ENCODE data around the gene ENKUR. TPM values are rescaled to one million over a fixed set of nuclear protein-coding genes. Genes with fewer than 3 reads are reported as not detected.
"Not testable (repeated sequence)": the region's sequence is repeated elsewhere in the genome, so short reads cannot be mapped to it uniquely, and the experiment has no call there.

The ENKUR gene
- total RNA-seq, 1 donor from 2014 or later, result 4.6 TPM

DNA sequence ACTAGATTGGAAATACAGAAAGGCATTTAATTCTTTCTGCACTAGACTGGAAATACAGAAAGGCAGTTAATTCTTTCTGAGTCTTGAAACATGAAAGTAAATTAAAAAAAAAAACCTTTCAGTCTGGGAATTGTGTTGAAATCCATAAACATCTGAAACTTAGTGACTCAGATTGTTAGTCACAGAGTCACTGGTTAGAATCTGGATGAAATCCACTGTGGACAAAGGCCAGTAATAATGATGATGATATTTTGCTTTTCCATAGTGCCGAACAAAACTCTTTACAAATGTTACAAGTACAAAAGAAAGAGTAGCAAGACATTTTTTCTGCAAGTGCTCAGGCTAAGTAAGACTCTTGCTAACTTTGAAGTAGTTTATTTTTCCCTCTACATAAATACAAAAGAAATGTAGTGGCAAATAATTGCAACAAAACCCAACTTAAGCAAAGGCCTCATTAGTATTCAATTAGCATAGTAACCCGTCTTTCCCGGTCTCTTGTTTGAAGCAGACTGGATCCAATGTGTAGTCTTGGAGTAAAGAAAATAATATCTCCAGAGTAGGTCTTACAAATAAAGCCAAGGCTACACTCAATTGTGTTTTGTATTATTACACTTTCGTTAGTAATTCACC lies 57.8 kb downstream of the ENKUR start:
- no peak overlapping the region for H3K4me3 ChIP-seq (ENCODE audit: low read depth, low read length)
- TF ChIP-seq, protein P1, sequence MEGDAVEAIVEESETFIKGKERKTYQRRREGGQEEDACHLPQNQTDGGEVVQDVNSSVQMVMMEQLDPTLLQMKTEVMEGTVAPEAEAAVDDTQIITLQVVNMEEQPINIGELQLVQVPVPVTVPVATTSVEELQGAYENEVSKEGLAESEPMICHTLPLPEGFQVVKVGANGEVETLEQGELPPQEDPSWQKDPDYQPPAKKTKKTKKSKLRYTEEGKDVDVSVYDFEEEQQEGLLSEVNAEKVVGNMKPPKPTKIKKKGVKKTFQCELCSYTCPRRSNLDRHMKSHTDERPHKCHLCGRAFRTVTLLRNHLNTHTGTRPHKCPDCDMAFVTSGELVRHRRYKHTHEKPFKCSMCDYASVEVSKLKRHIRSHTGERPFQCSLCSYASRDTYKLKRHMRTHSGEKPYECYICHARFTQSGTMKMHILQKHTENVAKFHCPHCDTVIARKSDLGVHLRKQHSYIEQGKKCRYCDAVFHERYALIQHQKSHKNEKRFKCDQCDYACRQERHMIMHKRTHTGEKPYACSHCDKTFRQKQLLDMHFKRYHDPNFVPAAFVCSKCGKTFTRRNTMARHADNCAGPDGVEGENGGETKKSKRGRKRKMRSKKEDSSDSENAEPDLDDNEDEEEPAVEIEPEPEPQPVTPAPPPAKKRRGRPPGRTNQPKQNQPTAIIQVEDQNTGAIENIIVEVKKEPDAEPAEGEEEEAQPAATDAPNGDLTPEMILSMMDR (IDR thresholded peaks at IDR 0.05; ENCODE audit: insufficient read depth, low read length, poor library complexity, severe bottlenecking), result no peak
- DNase-seq (ENCODE audit: low read depth), result no peak
- no peaks in the 10 kb centered on the region for H3K27me3 ChIP-seq (ENCODE audit: control insufficient read depth, insufficient read depth, low read length)
- H3K36me3 ChIP-seq (ENCODE audit: control insufficient read depth, insufficient read depth, low read length), result no peaks in the 10 kb centered on the region

DNA sequence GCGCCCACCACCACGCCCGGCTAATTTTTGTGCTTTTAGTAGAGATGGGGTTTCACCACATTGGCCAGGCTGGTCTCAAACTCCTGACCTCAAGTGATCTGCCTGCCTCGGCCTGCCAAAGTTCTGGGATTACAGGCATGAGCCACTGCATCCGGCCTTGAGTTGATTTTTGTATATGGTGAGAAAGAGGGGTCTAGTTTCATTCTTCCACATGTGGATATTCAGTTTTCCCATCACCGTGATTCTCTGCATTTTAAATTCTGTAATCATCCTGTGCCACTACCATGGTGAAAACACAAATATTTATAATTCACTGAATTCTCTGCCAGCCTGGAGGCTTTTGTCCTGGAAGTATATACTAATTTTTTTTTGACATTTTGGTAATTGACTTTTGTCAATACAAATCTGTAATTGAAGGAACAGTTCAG lies 58.3 kb downstream of the ENKUR start:
- not testable (repeated sequence) for H3K36me3 ChIP-seq (ENCODE audit: control insufficient read depth, insufficient read depth, low read length); DNase-seq (ENCODE audit: low read depth); H3K4me3 ChIP-seq (ENCODE audit: low read depth, low read length); H3K27me3 ChIP-seq (ENCODE audit: control insufficient read depth, insufficient read depth, low read length)

DNA sequence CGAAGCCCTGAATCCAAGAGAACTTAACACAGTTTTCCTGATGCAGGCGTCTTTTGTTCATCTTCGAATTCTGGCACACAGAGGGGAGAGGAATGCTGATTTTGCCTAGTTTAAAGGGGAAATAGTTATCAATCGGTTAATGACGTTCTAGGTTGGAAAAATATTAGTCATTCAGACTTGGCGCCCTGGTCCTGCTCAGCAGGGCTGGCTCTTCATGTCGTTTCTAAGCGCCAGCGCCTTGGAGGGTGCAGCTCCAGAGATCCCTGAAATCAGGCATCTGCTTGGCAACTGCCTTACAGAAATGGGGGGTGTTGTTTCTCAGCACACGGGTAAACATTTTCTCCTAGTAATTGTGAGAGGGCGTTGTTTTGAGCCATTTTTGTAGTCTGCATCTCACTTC lies 62.3 kb downstream of the ENKUR start:
- no peak overlapping the region for H3K4me3 ChIP-seq (ENCODE audit: low read depth, low read length)
- DNase-seq (ENCODE audit: low read depth), result no peak
- TF ChIP-seq, protein P1 (IDR thresholded peaks at IDR 0.05; ENCODE audit: insufficient read depth, low read length, poor library complexity, severe bottlenecking), result no peak
- H3K36me3 ChIP-seq (ENCODE audit: control insufficient read depth, insufficient read depth, low read length), result no peaks in the 10 kb centered on the region
- H3K27me3 ChIP-seq (ENCODE audit: control insufficient read depth, insufficient read depth, low read length), result no peaks in the 10 kb centered on the region

DNA sequence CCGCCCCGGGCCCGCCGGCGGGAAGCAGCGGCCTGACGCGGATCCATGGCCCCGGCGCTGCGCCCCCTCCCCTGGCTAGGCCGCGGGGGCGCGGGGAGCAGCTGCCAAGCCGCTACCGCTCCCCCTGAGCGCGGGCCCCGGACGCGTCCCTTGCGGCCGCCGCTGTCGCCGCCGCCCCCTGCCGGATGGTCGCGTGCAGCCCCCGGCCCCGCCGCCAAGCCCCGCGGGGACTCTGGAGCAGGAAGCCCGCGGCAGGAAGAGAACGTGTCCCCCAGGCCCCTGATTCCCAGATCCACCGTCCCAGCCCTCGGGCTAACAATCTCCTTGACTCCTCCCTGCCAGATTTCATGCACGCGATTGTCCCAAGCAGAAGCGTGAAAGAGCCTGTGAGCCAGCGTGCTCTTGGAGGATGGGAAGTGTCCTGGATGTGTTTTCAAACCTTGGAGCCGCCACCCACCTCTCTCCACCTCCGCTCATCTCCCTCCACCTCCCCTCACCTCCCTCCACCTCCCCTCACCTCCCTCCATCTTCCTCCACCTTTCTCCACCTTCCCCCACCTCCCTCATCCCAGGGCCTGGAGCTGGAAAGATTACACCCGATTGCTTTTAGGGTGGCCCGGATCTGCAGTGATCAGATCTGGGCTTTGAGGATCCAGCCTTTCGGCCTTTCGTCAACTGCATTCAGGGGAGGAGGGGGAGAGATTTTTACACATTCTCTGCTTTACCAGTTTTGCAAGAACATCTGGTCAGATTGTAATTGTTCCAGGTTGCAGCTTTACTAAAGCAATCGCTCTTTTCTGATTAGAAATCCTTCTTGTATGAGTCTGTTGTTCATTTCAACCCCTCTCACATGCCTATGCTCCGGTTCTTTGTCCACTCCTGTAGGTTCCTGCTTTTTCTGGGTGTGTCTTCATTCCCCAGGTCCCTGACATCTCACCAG lies 63.0 kb downstream of the ENKUR start:
- H3K36me3 ChIP-seq (ENCODE audit: control insufficient read depth, insufficient read depth, low read length), result no peaks in the 10 kb centered on the region
- TF ChIP-seq, protein P1 (IDR thresholded peaks at IDR 0.05; ENCODE audit: insufficient read depth, low read length, poor library complexity, severe bottlenecking), result peak; percentile 15
- H3K27me3 ChIP-seq (ENCODE audit: control insufficient read depth, insufficient read depth, low read length), result no peaks in the 10 kb centered on the region
- DNase-seq (ENCODE audit: low read depth), result no peak
- peak overlapping the region; percentile 58 for H3K4me3 ChIP-seq (ENCODE audit: low read depth, low read length)

DNA sequence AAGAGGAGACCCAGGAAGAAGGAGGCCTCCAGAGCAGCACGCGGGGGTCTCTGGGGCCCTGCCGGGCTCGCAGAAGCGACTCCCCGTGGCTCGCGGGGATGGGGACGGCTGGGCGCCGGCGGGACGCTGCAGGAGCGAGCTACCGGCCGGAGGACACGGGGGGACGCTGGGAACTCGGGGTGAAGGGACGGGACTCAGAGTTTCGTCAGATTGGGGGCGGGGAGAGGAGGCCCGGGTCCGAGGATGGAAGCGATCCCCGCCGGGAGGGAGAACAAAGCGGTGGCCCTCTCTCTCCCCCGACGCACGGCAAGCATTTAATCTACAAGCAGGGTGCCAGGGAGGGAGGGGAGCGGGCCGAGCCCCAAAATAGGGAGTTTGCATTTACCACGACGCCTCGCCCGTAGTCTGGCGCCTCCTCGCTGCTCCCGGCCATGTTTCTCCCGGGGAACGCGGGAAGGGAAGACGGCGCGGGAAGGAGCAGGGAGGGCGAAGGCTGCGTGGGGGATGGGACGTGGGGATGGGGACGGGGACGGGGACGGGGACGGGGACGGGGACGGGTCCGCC lies 63.7 kb downstream of the ENKUR start, which contains the start of gene PRTFDC1:
PRTFDC1 (minus strand) TSS at position 464 of the 564 bp plus-strand sequence; CDS start at position 433, 31 bp downstream.
- no peak for DNase-seq (ENCODE audit: low read depth)
- Histone ChIP-seq H3K27me3 (ENCODE audit: control insufficient read depth, insufficient read depth, low read length) (no peaks in the 10 kb centered on the region), H3K36me3 (ENCODE audit: control insufficient read depth, insufficient read depth, low read length) (no peaks in the 10 kb centered on the region), H3K4me3 (ENCODE audit: low read depth, low read length) (peak within 1 kb of the TSS; percentile 58)
- TF ChIP-seq, protein P1 (IDR thresholded peaks at IDR 0.05; ENCODE audit: insufficient read depth, low read length, poor library complexity, severe bottlenecking), result peak; percentile 38

All from kidney epithelial cell (primary cell).